Measurements from ENCODE around the gene CLASP2.
"Not testable (repeated sequence)": the region's sequence is repeated elsewhere in the genome, so short reads cannot be mapped to it uniquely, and the experiment has no call there.

Gene CLASP2

DNA sequence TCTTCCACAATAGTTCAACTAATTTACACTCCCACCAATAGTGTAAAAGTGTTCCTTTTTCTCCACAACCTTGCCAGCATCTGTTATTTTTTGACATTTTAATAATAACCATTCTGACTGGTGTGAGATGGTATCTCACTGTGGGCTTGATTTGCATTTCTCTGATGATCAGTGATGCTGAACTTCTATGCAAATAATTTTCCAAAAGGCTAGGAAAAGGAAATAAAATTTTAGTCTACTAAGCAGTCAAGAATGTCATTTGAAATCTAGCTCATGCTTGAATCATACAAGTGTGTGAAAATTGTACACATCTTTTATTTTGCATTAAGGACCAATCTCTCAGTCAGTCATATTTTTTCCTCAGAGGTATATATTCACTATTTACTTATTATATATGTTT, 176.1 kb downstream of the CLASP2 start:
- DNase-seq (ENCODE audit: low spot score): no peak

DNA sequence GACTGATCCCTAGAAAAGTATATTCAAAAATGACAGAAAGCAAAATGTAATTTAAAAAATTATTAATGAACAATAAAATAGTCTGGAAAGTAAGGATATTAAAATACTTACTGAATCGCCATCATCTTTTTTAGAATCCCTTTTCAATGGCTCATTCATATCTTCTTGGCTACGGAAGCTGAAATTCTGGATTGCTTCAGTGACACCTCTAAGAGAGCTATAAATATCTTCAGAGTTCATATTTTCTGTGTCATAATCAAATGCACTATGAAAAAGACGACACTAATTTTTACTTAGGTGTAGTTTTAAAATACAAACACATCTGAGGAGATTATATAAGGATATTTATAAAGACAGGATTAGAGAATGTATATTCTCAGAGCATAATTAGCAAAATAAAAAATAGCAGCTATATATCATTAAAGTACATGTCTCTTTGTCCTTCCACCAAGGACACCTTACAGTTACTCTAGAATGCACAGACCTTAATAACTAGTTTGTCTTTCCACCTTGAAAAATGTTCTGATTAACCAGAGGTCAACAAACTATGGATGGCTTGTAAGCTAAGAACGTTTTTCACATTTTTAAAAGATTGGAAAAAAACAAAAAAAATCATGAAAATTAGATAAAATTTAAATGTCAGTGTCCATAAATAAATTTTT, 179.2 kb downstream of the CLASP2 start:
- DNase-seq (ENCODE audit: low spot score): no peak

DNA sequence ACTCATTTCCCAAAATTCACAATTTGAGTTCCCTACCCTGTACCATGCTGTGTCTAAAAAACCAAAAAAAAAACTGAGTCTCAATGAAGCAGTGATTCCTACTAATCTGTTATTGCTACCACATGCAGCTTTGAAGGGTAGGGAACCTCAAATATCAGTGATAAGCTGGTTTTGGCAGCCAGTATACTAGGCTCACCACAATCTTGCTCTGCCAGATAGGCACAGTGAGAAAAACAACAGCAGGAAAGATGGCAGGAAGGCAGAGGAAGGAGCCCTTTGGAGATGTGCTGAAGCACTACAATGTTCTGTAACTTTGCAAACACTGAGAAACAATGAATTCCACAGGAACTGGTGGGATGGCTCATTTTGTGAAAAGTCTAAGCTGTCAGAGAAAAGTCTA, 180.9 kb downstream of the CLASP2 start:
- no peak for DNase-seq (ENCODE audit: low spot score)

DNA sequence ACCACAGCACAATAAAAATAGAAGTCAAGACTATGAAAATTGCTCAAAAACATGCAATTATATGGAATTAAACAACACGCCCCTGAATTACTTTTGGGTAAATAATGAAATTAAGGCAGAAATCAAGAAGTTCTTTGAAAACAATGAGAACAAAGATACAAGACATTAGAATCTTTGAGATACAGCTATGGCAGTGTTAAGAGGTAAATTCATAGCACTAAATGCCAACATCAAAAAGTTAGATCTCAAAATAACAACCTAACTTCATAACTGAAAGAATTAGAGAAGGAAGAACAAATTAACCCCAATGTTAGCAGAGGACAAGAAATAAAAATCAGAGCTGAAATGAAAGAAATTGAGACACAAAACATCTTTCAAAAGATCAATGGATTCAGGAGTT, 191.3 kb downstream of the CLASP2 start:
- DNase-seq (ENCODE audit: low spot score): no peak

DNA sequence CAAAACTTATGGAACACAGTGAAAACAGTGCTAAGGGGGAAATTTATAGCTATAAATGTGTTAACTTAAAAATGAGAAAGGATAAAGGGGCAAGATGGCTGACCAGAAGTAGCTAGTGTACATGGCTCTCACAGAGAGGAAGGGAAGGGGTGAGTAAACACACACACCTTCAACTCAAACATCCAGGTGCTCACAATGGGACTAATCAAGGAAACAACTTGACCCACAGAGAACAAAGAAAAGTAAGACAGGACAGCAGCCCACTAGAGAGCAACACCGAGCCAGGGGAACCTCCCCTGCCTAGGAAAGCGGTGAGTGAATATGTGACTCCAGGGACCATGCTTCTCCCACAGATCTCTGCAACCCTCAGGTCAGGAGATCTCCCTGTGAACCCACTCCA, 192.8 kb downstream of the CLASP2 start:
- DNase-seq (ENCODE audit: low spot score): no peak

DNA sequence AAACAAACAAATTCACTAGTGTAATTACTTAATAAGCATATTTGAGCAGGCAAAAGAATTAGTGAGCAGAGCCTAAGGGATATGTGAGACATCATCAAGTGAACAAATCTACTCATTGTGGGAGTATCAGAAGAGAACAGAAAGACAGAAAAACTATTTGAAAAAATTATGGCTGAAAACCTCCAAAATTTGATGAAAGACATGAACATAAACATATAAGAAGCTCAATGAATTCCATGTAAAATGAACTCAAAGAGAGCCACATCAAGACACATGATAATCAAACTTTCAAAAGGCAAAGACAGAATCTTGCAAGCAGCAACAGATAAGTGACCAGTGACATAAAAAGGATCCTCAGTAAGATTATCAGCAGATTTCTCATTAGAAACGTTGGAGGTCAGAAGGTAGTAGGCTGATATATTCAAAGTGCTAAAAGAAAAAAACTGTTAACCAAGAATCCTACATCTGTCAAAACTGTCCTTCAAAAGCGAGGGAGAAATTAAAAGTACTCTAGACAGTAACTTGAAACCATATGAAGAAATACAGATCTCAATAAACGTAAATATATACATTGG, 194.9 kb downstream of the CLASP2 start:
- no peak for DNase-seq (ENCODE audit: low spot score)

DNA sequence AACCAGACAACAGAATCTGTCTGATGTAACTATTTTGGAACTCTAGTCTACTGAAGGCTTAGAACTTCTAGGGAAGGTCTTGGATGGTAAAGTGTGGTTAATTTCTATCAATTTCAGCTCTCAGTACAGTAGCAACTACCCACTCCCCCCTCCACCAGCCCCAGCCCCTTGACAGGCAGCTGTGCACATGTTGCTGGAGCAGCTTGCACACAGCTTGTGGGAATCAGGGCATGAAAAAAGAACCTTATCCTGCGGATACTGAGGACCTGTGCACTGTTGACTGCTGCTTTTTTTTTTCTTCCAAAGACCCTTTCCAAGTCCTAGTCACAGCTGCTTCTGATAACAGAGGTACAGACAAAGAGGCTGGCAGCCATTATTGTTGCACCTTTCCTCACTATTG, 196.3 kb downstream of the CLASP2 start:
- no peak for DNase-seq (ENCODE audit: low spot score)

DNA sequence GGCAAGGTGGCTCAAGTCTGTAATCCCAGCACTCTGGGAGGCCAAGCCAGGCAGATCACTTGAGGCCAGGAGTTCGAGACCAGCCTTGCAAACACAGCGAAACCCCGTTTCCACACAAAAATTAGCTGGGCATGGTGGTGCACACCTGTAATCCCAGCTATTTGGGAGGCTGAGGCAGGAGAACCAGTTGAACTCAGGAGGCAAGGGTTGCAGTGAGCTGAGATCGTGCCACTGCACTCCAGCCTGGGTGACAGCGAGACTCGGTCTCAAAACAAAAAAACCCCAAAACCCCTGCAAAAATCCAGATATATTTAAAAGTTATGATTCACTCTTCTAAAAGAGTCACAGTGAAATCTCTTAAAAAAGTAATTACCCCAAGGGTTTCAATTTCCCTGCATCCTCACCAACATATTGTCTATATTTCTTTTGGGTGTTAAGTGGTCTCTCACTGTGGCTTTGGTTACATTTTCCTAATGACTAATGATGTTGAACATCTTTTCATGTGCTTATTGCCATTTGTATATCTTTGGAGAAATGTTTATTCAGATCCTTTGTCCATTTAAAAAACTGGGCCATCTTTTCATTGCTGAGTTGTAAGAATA, 204.7 kb downstream of the CLASP2 start:
- no peak for DNase-seq (ENCODE audit: low spot score)

DNA sequence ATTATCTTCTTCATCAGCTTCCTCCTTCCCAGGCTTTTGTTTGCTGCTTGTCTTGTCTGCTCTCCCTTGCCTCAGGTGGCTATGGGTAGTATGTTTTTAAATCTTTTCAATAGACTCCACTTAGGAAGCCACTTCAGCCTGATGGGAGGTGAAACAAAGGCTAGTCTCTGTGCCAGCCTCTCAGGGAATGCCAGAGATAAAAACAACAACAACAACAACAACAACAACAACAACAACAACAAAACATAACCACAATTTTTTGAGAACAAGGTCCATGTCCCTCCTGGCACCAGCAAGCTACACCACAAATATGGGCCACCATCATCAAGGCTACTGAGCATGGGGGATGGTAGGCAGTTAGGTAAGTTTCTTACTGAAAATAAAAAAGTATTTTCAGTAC, 213.0 kb downstream of the CLASP2 start:
- no peak for DNase-seq (ENCODE audit: low spot score)

DNA sequence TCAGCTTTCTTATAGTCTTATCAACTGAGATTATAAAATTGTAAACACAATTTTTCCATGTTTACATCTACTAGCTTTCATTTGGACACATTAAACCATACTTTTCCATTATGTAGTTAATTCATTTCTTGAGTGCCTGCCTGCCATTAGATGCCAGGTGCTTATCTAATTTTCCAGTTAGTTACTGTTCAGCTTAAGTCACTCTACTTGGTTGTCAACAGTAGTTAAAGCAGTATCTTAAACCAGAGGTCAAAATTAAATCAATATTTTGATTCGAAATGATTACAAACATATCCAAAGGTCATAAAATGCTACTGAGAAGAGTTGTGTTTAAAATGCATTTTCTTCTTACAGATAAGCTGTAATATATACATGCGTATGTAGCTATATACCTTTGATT, 221.6 kb downstream of the CLASP2 start:
- no peak for DNase-seq (ENCODE audit: low spot score)

DNA sequence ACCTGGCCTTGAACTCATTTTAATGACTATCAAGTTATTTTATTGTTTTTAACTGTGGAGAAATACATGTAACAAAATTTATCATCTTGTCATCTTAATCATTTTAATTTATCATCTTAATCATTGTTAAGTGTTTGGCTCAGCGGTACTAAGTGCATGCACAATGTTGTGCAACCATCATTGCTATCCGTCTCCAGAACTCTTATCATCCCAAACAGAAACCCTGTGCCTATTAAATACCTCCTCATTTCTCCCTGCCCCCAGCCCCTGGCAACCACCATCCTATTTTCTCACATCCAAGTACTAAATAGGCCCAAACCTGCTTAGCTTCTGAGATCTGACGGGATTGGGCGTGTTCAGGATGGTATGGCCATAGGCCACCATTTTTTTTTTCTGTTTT, 226.3 kb downstream of the CLASP2 start:
- DNase-seq (ENCODE audit: low spot score): no peak

DNA sequence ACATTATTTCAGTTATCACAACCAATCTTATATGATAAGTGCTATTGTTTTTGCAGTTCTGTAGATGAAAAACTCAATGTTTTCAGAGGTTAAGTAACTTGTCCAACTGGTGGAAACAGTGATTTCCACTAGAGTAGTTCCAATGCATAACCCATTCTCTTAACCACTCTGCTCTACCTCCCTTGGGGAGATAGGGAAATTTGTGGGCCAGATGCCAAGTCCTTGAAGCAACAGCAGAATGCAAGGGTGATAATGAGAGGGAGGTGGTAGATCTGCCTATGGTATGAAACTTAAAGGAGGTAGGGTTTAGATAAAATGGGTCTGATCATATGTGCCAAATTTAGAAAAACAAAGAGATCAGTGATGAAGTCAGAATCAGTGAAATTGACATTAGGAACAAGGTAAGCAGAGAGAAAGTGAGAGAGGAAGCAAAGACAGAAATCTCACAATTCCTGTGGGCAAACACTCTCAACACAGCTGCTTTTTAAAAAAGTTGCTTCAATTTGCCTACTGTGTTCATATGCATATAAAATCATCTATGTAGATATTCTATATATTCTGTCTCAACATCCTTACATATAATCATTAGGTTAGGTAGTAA, 227.3 kb downstream of the CLASP2 start:
- DNase-seq (ENCODE audit: low spot score): no peak

DNA sequence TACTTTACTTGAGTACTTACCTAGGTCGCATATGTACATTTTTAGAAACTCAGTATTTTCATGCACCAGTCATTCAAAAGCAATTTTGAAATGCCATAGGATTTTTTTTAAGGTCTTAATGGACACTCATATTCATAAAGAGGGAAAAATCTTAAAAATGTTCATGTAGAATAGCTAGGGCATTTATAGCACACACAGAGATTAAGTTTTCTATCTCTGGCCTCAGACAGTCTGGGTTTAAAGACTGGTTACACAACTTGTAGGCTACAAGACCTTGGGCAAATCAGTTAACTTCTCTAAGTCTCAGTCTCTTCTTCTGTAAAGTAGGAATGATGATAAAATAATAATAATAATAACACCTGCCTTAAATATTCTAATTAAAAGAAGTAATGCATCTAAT, 229.4 kb downstream of the CLASP2 start:
- no peak for DNase-seq (ENCODE audit: low spot score)

DNA sequence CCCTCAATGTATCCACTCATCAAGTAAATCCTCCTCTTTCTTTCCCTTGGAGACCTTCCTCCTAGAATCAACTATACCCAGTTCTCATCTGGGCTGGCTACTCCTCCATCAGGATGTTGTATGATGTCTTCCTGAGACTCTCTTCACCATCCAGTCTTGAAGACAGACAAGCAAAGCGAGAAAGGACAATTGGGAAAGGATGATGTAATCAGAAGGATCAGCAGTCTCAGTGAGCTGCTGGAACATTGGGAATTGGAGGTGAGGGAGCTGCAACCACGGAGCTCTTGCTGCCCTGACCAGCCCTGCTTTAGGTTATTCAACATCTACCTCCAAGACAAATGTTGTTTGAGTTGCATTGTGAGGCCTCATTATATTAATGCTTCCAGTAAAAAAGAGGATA, 229.8 kb downstream of the CLASP2 start:
- DNase-seq (ENCODE audit: low spot score): no peak

DNA sequence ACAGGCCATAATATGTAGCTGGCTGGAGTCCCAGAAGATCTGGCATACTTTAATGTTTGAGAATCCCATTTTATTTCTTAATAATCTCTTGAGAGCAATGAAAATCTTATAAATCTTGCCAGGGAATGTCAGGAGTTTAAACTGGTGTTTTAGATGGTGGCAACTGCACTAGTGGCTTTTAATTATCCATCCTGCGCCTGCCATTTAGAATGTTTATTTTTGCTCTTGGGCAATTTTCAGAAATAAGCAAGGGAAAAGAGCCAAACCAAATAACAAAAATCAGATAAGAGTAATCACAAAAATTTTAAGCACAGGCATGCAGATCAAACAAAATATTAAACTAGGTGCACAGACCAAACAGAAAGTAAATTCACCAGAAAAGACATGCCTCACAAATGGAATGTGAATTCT, 235.9 kb downstream of the CLASP2 start:
- no peak for DNase-seq (ENCODE audit: low spot score)

DNA sequence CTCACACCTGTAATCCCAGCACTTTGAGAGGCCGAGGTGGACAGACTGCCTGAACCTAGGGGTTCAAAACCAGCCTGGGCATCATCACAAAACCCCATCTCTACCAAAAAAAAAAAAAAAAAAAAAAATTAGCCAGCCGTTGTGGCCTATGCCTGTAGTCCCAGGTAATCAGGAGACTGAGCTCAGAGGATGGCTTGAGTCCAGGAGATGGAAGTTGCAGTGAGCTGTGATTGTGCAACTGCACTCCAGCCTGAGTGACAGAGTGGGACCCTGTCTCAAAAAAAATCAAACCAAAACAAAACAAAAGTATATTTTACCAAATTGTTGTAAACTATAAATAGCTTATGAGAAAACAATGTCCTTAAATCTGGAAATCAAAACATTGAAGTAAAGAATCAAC, 243.2 kb downstream of the CLASP2 start:
- DNase-seq (ENCODE audit: low spot score): no peak

DNA sequence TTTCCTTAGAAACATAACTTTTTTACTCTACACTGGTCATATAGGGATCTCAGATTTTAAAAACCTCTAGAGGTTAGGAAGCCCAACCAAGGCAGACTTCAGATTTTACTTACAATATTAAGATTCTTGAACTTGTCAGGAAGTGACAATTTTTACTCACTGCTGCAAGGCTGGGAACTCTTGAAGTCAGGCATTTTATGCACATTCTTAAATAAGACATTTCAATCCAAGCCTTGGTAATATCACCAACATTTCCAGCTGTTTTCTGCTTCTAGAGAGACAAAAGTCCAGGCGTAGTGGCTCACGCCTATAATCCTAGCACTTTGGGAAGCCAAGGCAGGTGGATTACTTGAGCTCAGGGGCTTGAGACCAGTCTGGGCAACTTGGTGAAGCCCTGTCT, 244.2 kb downstream of the CLASP2 start:
- no peak for DNase-seq (ENCODE audit: low spot score)

DNA sequence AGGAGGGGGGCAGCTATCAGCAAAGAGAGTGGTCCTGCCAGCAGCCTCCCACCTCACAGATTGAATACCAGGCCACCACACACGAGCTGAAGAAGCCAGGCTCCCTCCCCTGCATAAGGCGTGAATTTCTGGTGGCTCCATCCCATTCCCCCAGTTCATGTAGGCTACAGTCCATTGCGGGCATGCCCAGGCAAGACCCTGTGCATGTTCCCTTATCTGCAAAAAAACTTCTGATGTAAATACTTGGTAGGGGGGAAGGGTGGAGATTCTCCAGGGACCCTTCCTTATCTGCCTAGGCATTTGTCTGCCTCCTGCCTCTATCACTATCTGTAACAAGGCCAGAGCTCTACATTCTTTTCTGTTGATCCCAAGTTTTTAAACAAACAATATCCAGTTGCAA, 250.3 kb downstream of the CLASP2 start:
- DNase-seq (ENCODE audit: low spot score): no peak

DNA sequence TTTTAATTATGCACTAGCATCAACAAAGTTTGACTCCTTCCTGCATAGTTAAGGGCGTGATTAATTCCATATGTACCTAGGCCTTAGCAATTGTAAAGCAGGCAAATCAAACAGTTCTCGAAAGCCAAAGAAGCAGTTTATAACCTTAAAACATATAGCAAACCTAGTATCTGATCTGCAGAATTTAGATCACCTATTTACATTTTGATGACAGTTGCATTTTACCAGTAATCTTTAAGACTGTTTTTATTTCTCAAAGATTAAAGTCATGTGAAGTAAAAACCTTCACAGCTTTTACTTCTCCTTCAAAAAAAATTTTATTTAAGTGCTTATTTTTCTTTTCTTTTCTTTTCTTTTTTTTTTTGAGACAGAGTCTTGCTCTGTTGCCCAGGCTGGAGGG, 257.0 kb downstream of the CLASP2 start:
- DNase-seq (ENCODE audit: low spot score): no peak

DNA sequence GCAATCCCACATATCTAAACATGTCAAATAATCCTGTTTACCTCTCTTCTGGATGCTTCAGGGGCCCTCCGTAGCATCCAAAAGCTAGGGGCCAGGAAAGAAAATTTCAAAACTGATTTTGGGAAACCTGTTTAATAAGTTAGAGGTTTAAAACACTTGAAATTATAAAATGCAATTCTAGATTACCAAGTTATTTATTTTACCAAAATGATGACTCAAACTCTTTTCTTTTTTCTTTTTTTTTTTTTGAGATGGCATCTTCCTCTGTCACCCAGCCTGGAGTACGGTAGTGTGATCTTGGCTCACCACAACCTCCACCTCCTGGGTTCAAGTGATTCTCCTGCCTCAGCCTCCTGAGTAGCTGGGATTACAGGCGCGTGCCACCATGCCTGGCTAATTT, 258.5 kb downstream of the CLASP2 start:
- DNase-seq (ENCODE audit: low spot score): not testable (repeated sequence)

DNA sequence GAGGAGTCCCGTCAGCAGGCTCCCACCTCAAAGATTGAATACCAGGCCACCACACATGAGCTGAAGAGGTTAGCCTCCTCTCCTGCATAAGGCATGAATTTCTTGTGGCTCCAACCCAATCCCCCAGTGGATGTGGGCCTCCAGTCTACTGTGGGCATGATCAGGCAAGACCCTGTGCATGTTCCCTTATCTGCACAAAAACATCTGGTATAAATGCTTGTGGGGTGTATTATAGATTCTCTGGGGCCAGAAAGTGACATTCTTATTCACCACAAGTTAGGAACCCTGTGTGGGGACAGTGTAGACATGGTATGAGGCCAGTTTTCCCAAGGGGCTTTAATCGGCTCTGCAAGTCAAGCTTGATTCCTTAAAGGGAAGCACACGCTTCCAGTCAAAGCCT, 259.6 kb downstream of the CLASP2 start:
- DNase-seq (ENCODE audit: low spot score): no peak

DNA sequence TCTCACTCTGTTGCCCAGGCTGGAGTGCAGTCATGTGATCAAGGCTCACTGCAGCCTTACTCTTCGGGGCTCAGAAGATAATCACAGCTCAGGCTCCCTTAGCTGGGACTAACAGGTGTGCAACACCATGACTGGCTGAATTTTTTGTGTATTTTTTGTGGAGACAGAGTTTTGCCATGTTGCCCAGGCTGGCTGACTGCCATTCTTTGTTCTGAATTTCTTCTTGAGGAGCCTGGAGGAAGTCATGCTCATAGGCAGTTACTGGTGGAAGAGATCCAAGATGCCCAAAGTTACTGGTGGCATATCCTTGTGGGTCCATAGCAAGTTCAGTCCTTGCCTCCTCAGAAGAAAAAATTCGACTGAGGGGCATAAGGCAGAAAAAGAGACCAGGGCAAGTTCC, 261.3 kb downstream of the CLASP2 start:
- no peak for DNase-seq (ENCODE audit: low spot score)

DNA sequence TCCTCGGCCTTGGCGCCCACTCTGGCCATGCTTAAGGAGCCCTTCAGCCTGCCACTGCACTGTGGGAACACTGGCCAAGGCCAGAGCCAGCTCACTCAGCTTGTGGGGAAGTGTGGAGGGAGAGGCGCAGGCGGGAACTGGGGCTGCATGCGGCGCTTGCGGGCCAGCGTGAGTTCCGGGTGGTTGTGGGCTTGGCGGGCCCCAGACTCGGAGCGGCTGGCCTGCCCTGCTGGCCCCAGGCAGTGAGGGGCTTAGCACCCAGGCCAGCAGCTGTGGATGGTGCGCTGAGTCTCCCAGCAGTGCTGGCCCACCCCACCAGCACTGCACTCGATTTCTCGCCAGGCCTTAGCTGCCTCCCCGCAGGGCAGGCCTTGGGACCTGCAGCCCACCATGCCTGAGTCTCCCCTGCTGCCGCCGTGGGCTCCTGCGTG, 264.7 kb downstream of the CLASP2 start:
- no peak for DNase-seq (ENCODE audit: low spot score)

DNA sequence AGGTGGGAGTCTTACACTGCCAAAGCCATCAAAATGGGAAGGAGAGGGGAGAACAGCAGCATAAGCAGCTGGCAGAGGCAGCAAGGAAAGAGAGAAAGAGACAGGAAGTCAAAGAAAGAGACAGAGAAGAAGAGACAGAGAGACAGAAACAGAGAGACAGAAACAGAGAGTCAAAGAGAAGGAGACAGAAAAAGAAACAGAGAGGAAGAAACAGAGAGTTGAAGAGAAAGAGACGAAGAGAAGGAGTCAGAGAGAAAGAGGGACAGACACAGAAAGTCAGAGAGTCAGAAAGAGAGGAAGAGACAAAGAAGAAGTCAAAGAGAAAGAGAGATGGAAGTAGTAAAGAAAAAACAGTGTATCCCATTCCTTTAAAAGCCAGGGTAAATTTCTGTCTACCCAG, 266.1 kb downstream of the CLASP2 start:
- DNase-seq (ENCODE audit: low spot score): not testable (repeated sequence)
